H9 (cell line): ENCODE data around the gene PHGDH. TPM values are rescaled to one million over a fixed set of nuclear protein-coding genes. Genes with fewer than 3 reads are reported as not detected.
A peak's percentile ranks its signal among the peaks of the same experiment; 100 is the strongest.

Experiments
- DNase-seq: peaks from one replicate; pipeline ENCODE4 v3.0.0-alpha.2; 2017
- H2AFZ ChIP-seq: one replicate; pipeline ENCODE4 v1.6.1; 2013; ENCODE audit warnings: mild to moderate bottlenecking, low read length, control low read depth, moderate library complexity
- H2AK5ac ChIP-seq: 2 replicates; pipeline ENCODE4 v1.6.1; 2013; ENCODE audit warnings: low read length, control low read depth, mixed read lengths; ENCODE audit not compliant: insufficient read length
- H2BK120ac ChIP-seq: one replicate; pipeline ENCODE4 v1.6.1; 2013; ENCODE audit warnings: low read depth, mild to moderate bottlenecking, low read length, control low read depth, inconsistent platforms; ENCODE audit not compliant: poor library complexity, severe bottlenecking
- H2BK12ac ChIP-seq: 2 replicates; pipeline ENCODE4 v1.6.1; 2013; ENCODE audit warnings: low read length, control low read depth, mixed read lengths, low read depth; ENCODE audit not compliant: insufficient read length
- H2BK15ac ChIP-seq: 2 replicates; pipeline ENCODE4 v1.6.1; 2013; ENCODE audit warnings: low read depth, low read length, control low read depth
- H2BK20ac ChIP-seq: one replicate; pipeline ENCODE4 v1.6.1; 2013; ENCODE audit warnings: low read depth, mild to moderate bottlenecking, low read length, control low read depth, inconsistent platforms; ENCODE audit not compliant: poor library complexity, severe bottlenecking
- H2BK5ac ChIP-seq: 2 replicates; pipeline ENCODE4 v1.6.1; 2013; ENCODE audit warnings: low read length, control low read depth, mixed read lengths; ENCODE audit not compliant: insufficient read length
- H3K14ac ChIP-seq: 2 replicates; pipeline ENCODE4 v1.6.1; 2013; ENCODE audit warnings: low read length, control low read depth; ENCODE audit not compliant: insufficient read depth
- H3K18ac ChIP-seq: 2 replicates; pipeline ENCODE4 v1.6.1; 2013; ENCODE audit warnings: low read depth, mild to moderate bottlenecking, mixed read lengths, low read length, control low read depth; ENCODE audit not compliant: insufficient read length
- H3K23ac ChIP-seq: 2 replicates; pipeline ENCODE4 v1.6.1; 2013; ENCODE audit warnings: low read length, control low read depth, mixed read lengths, low read depth; ENCODE audit not compliant: insufficient read length
- H3K23me2 ChIP-seq: 2 replicates; pipeline ENCODE4 v1.6.1; 2013; ENCODE audit warnings: low read depth, mild to moderate bottlenecking, mixed read lengths, low read length, control low read depth; ENCODE audit not compliant: insufficient read length, poor library complexity, severe bottlenecking
- H3K27ac ChIP-seq: 2 replicates; pipeline ENCODE4 v1.5.1; 2013; ENCODE audit warnings: low read length, control low read depth, mixed read lengths, low read depth; ENCODE audit not compliant: insufficient read length
- H3K27me3 ChIP-seq: 2 replicates; pipeline ENCODE4 v1.6.1; 2013; ENCODE audit warnings: low read length, control low read depth, inconsistent platforms; ENCODE audit not compliant: insufficient read depth
- H3K4ac ChIP-seq: 2 replicates; pipeline ENCODE4 v1.6.1; 2013; ENCODE audit warnings: low read depth, mild to moderate bottlenecking, control low read depth, inconsistent platforms, low read length, moderate library complexity
- H3K4me1 ChIP-seq: 2 replicates; pipeline ENCODE4 v1.6.1; 2013; ENCODE audit warnings: low read length, control low read depth, inconsistent platforms; ENCODE audit not compliant: insufficient read depth
- H3K4me2 ChIP-seq: 2 replicates; pipeline ENCODE4 v1.6.1; 2013; ENCODE audit warnings: low read length, control low read depth, mixed read lengths; ENCODE audit not compliant: insufficient read length, insufficient read depth
- H3K56ac ChIP-seq: 2 replicates; pipeline ENCODE4 v1.6.1; 2013; ENCODE audit warnings: low read depth, mild to moderate bottlenecking, mixed read lengths, low read length, control low read depth; ENCODE audit not compliant: insufficient read length
- H3K79me1 ChIP-seq: 2 replicates; pipeline ENCODE4 v1.6.1; 2013; ENCODE audit warnings: low read depth, mild to moderate bottlenecking, moderate library complexity, low read length, control low read depth, inconsistent platforms; ENCODE audit not compliant: insufficient read depth, poor library complexity, severe bottlenecking
- H3K79me2 ChIP-seq: 2 replicates; pipeline ENCODE4 v1.6.1; 2013; ENCODE audit warnings: low read length, control low read depth, inconsistent platforms; ENCODE audit not compliant: insufficient read depth
- H3K9ac ChIP-seq: 2 replicates; pipeline ENCODE4 v1.6.1; 2013; ENCODE audit warnings: low read length, control low read depth, mixed read lengths; ENCODE audit not compliant: insufficient read length; ENCODE audit errors: extremely low read depth
- H3K9me3 ChIP-seq: one replicate; pipeline ENCODE4 v1.6.1; 2013; ENCODE audit warnings: low read depth, low read length, inconsistent platforms; ENCODE audit not compliant: control insufficient read depth
- H3T11ph ChIP-seq: one replicate; pipeline ENCODE4 v1.6.1; 2013; ENCODE audit warnings: mild to moderate bottlenecking, low read length, control low read depth, inconsistent platforms
- H4K20me1 ChIP-seq: one replicate; pipeline ENCODE4 v1.6.1; 2013; ENCODE audit not compliant: control insufficient read depth, insufficient read length, insufficient read depth
- H4K5ac ChIP-seq: 2 replicates; pipeline ENCODE4 v1.6.1; 2013; ENCODE audit warnings: low read depth, mild to moderate bottlenecking, mixed read lengths, low read length, control low read depth; ENCODE audit not compliant: insufficient read length
- H4K8ac ChIP-seq: replicated peaks from 2 replicates; pipeline ENCODE4 v1.6.1; 2013; ENCODE audit warnings: low read length, control low read depth, mixed read lengths, low read depth; ENCODE audit not compliant: insufficient read length
- H4K91ac ChIP-seq: 2 replicates; pipeline ENCODE4 v1.6.1; 2013; ENCODE audit warnings: low read depth, mild to moderate bottlenecking, moderate library complexity, mixed read lengths, low read length, control low read depth; ENCODE audit not compliant: insufficient read length
- H3K27ac Mint-ChIP-seq, 3 experiments: 2 replicates in 2 of 3; 3 replicates in 1 of 3; pipeline ENCODE4 v1.8.0; 2020 to 2021; ENCODE audit warnings: mixed read lengths in 3 of 3, mild to moderate bottlenecking in 1 of 3, moderate library complexity in 1 of 3
- H3K27me3 Mint-ChIP-seq: 2 replicates; pipeline ENCODE4 v1.8.0; 2021; ENCODE audit warnings: low read depth, mild to moderate bottlenecking, moderate library complexity, mixed read lengths
- H3K36me3 Mint-ChIP-seq, 3 experiments: 2 replicates in 2 of 3; 3 replicates in 1 of 3; pipeline ENCODE4 v1.8.0; 2020 to 2021; ENCODE audit warnings: low read depth in 3 of 3, mixed read lengths in 3 of 3; ENCODE audit not compliant: insufficient read depth in 1 of 3
- H3K4me1 Mint-ChIP-seq, 2 experiments: 2 replicates each; pipeline ENCODE4 v1.8.0; 2020; ENCODE audit warnings: mixed read lengths in 2 of 2
- H3K4me3 Mint-ChIP-seq, 2 experiments: 2 replicates in 1 of 2; 3 replicates in 1 of 2; pipeline ENCODE4 v1.8.0; 2020 to 2021; ENCODE audit warnings: mild to moderate bottlenecking in 2 of 2, mixed read lengths in 2 of 2, moderate library complexity in 1 of 2
- H3K9me3 Mint-ChIP-seq, 2 experiments: 2 replicates in 1 of 2; 3 replicates in 1 of 2; pipeline ENCODE4 v1.8.0; 2020; ENCODE audit warnings: mild to moderate bottlenecking in 2 of 2, mixed read lengths in 2 of 2, moderate library complexity in 1 of 2
- CTCF ChIP-seq: fragments of 200-600 bp; sonication (generic); conservative IDR thresholded peaks from 3 replicates; pipeline ENCODE4 v1.8.0; 2021; ENCODE audit warnings: antibody characterized with exemption, mild to moderate bottlenecking
- WGBS: extraction: QIAGEN DNeasy Blood & Tissue Kit; methylation state at CpG from one replicate; pipeline ENCODE4 v1.1.7; 2013; ENCODE audit warnings: missing lambda C conversion rate, low lambda C conversion rate, mixed read lengths; ENCODE audit not compliant: insufficient read length; ENCODE audit errors: extremely low coverage; 5-methylcytosine and 5-hydroxymethylcytosine counted together
- total RNA-seq: library from RNA; stranded (reverse); gene quantifications from 2 replicates; pipeline ENCODE4 v1.2.1, GENCODE V29; 2021

The PHGDH gene
- total RNA-seq, 1 experiment from 2014 or later: 458 TPM

GRCh38 chr1:119733754-119734153 is 22.0 kb downstream of the PHGDH start:
- Histone ChIP-seq H3T11ph (no peak overlapping the region), H4K8ac (no peak overlapping the region), H2BK12ac (no peak overlapping the region), H3K79me2 (no peaks in the 10 kb centered on the region), H3K14ac (no peak overlapping the region), H3K23ac (no peak overlapping the region), H2BK20ac (no peak overlapping the region), H4K20me1 (peaks cover 5% of the 10 kb centered on the region), H2BK5ac (no peak overlapping the region), H3K9me3 (no peaks in the 10 kb centered on the region), H4K5ac (no peak overlapping the region), H4K91ac (no peak overlapping the region), H3K4me2 (no peak overlapping the region), H3K9ac (no peak overlapping the region), H3K23me2 (no peaks in the 10 kb centered on the region), H3K4me1 (no peaks in the 10 kb centered on the region), H2AFZ (no peak overlapping the region), H3K27me3 (no peaks in the 10 kb centered on the region), H3K27ac (no peak overlapping the region), H2BK15ac (no peak overlapping the region), H3K56ac (no peak overlapping the region), H3K4ac (no peak overlapping the region), H2AK5ac (no peak overlapping the region), H3K79me1 (peaks cover 14% of the 10 kb centered on the region), H3K18ac (no peak overlapping the region), H2BK120ac (no peak overlapping the region)
- H3K27me3 Mint-ChIP-seq: no peaks in the 10 kb centered on the region; the same call in 1 of the 2 replicates
- no peaks in the 10 kb centered on the region for H3K4me1 Mint-ChIP-seq
- no peaks in the 10 kb centered on the region for H3K9me3 Mint-ChIP-seq
- H3K36me3 Mint-ChIP-seq: peaks cover 73 to 94% (median 88%) of the 10 kb centered on the region in 3 experiments
- no peak overlapping the region for H3K4me3 Mint-ChIP-seq
- H3K27ac Mint-ChIP-seq: peak overlapping the region in 2 of 3 experiments; percentile 8 to 61; a peak in 2 of 7 replicates
- no peak for DNase-seq
- no peak for TF ChIP-seq CTCF
- WGBS: no CpG with 5 or more reads among the region's 3 CpGs
